ENCODE data around the gene TC2N. TPM values are rescaled to one million over a fixed set of nuclear protein-coding genes. Genes with fewer than 3 reads are reported as not detected.
A peak's percentile ranks its signal among the peaks of the same experiment; 100 is the strongest.

The TC2N gene
- total RNA-seq: 0.25 and 0.77 TPM in 2 replicates
- 0.05 and 0.17 TPM in 2 replicates for polyA plus RNA-seq

- no peaks in the 10 kb centered on the region for H3K27me3 ChIP-seq
- no peak for TF ChIP-seq CTCF (IDR thresholded peaks at IDR 0.05; ENCODE audit: low read depth, low read length)
- no peaks in the 10 kb centered on the region for H3K36me3 ChIP-seq
- H3K4me1 ChIP-seq (ENCODE audit: low read depth): no peaks in the 10 kb centered on the region
- H3K4me3 ChIP-seq: no peak within 1 kb of the TSS
- no peaks in the 10 kb centered on the region for H3K9me3 ChIP-seq (ENCODE audit: low read depth)
- no peak for DNase-seq (ENCODE audit: low read depth in 1 of 2, low spot score in 1 of 2)
- no peak within 1 kb of the TSS for H3K27ac ChIP-seq
Measured at GRCh38 chr14:91867316-91867988, at the start of gene TC2N. Gene TC2N (minus strand): TSS chr14:91867536. CDS start chr14:91813769, 53,767 bp downstream.

GRCh38 chr14:91912035-91912434 lies 44.7 kb upstream of the TC2N start:
- no peak for DNase-seq (ENCODE audit: low read depth in 1 of 2, low spot score in 1 of 2)
- no peak for TF ChIP-seq CTCF (IDR thresholded peaks at IDR 0.05; ENCODE audit: low read depth, low read length)
- no peaks in the 10 kb centered on the region for H3K36me3 ChIP-seq
- H3K4me1 ChIP-seq (ENCODE audit: low read depth): no peaks in the 10 kb centered on the region
- H3K9me3 ChIP-seq (ENCODE audit: low read depth): no peaks in the 10 kb centered on the region
- H3K4me3 ChIP-seq: no peak overlapping the region
- no peaks in the 10 kb centered on the region for H3K27me3 ChIP-seq
- no peak overlapping the region for H3K27ac ChIP-seq

GRCh38 chr14:91911474-91912032 lies 44.2 kb upstream of the TC2N start:
- no peaks in the 10 kb centered on the region for H3K4me1 ChIP-seq (ENCODE audit: low read depth)
- TF ChIP-seq CTCF (IDR thresholded peaks at IDR 0.05; ENCODE audit: low read depth, low read length): peak; percentile 75
- DNase-seq (ENCODE audit: low read depth in 1 of 2, low spot score in 1 of 2): peak; percentile 58 to 75
- H3K27me3 ChIP-seq: no peaks in the 10 kb centered on the region
- H3K27ac ChIP-seq: no peak overlapping the region
- H3K36me3 ChIP-seq: no peaks in the 10 kb centered on the region
- no peaks in the 10 kb centered on the region for H3K9me3 ChIP-seq (ENCODE audit: low read depth)
- no peak overlapping the region for H3K4me3 ChIP-seq

- H3K9me3 ChIP-seq (ENCODE audit: low read depth): no peaks in the 10 kb centered on the region
- H3K4me3 ChIP-seq: no peak overlapping the region
- H3K4me1 ChIP-seq (ENCODE audit: low read depth): no peaks in the 10 kb centered on the region
- H3K27ac ChIP-seq: no peak overlapping the region
- no peaks in the 10 kb centered on the region for H3K27me3 ChIP-seq
- DNase-seq (ENCODE audit: low read depth in 1 of 2, low spot score in 1 of 2): no peak
- TF ChIP-seq CTCF (IDR thresholded peaks at IDR 0.05; ENCODE audit: low read depth, low read length): no peak
- H3K36me3 ChIP-seq: no peaks in the 10 kb centered on the region
Measured at GRCh38 chr14:91910196-91910595, 42.9 kb upstream of the TC2N start.

- Histone ChIP-seq H3K27ac (no peak overlapping the region), H3K4me3 (no peak overlapping the region), H3K9me3 (ENCODE audit: low read depth) (no peaks in the 10 kb centered on the region), H3K4me1 (ENCODE audit: low read depth) (no peaks in the 10 kb centered on the region), H3K36me3 (no peaks in the 10 kb centered on the region), H3K27me3 (no peaks in the 10 kb centered on the region)
- no peak for DNase-seq (ENCODE audit: low read depth in 1 of 2, low spot score in 1 of 2)
- TF ChIP-seq CTCF (IDR thresholded peaks at IDR 0.05; ENCODE audit: low read depth, low read length): no peak
Measured at GRCh38 chr14:91906374-91906773, 39.0 kb upstream of the TC2N start.
